ENCODE measurements around the gene DSTYK.

The DSTYK gene

DNA sequence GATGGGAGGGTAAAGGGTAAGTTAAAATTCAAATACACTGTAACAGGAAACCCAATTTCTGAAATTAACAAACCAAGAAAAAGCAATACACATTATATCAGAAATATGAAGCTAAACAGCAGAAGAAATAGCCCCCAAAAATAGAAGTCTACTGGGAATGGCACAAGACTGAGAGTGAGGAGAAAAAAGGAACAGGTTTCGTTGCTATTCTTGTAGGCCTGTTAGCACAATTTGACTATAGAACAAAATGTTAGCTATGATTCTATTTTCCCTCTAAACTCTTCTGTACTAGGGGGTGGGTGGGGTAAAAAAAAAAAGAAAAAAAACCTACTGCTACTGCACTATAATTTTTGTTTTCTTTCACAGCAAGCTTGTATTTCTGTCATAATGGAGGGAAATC, 102.2 kb downstream of the DSTYK start:
- H3K4me2 ChIP-seq (ENCODE audit: low read depth, low read length): no peak overlapping the region
- H3K27me3 ChIP-seq (replicated peaks; ENCODE audit: insufficient read depth, low read length): no peaks in the 10 kb centered on the region
- no peaks in the 10 kb centered on the region for H4K20me1 ChIP-seq (ENCODE audit: insufficient read depth, low read length)
- TF ChIP-seq EZH2 (optimal IDR thresholded peaks at IDR 0.05; ENCODE audit: low read depth, low read length): no peak
- TF ChIP-seq EZH2phosphoT487 (IDR thresholded peaks at IDR 0.05; ENCODE audit: low read length): no peak
- TF ChIP-seq, protein P1, sequence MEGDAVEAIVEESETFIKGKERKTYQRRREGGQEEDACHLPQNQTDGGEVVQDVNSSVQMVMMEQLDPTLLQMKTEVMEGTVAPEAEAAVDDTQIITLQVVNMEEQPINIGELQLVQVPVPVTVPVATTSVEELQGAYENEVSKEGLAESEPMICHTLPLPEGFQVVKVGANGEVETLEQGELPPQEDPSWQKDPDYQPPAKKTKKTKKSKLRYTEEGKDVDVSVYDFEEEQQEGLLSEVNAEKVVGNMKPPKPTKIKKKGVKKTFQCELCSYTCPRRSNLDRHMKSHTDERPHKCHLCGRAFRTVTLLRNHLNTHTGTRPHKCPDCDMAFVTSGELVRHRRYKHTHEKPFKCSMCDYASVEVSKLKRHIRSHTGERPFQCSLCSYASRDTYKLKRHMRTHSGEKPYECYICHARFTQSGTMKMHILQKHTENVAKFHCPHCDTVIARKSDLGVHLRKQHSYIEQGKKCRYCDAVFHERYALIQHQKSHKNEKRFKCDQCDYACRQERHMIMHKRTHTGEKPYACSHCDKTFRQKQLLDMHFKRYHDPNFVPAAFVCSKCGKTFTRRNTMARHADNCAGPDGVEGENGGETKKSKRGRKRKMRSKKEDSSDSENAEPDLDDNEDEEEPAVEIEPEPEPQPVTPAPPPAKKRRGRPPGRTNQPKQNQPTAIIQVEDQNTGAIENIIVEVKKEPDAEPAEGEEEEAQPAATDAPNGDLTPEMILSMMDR (IDR thresholded peaks at IDR 0.05; ENCODE audit: low read length): no peak
- no peak overlapping the region for H3K27ac ChIP-seq (ENCODE audit: low read length)
- H3K79me2 ChIP-seq (ENCODE audit: low read length): peaks cover 11% of the 10 kb centered on the region
- H3K4me1 ChIP-seq (ENCODE audit: low read length): no peaks in the 10 kb centered on the region
- peaks cover 8% of the 10 kb centered on the region; the same call in 1 of the 2 replicates for H3K36me3 ChIP-seq (replicated peaks; ENCODE audit: insufficient read depth, low read length)
- no peaks in the 10 kb centered on the region for H3K9me2 ChIP-seq (replicated peaks; ENCODE audit: insufficient read depth, low read length)
- DNase-seq: no peak
- H3K4me3 ChIP-seq (ENCODE audit: low read length): no peak overlapping the region
- no peak overlapping the region for H3K9ac ChIP-seq (ENCODE audit: low read length)
- H3F3A ChIP-seq (ENCODE audit: insufficient read depth, low read length): no peaks in the 10 kb centered on the region
- H3K9me3 ChIP-seq (replicated peaks; ENCODE audit: insufficient read depth, low read length): no peaks in the 10 kb centered on the region
- no peak overlapping the region for H2AFZ ChIP-seq (ENCODE audit: low read length)

DNA sequence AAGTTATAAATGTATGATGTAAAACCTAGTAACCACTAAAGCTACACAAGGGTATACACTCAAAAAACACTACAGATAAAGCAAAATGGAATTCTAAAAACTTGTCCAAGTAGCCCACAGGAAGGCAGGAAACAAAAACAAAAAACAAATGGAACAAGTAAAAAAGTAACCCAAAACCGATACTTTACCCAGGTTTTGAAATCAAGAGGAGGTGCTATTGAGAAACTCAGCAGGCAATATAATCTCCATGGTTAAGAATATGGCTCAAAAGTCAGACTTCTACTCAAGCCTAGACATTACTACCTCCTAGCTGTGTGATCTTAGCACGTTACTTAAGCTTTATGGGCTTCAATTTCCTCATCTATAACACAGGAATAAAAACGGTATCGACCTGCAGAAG, 103.0 kb downstream of the DSTYK start:
- Histone ChIP-seq H3K4me3 (ENCODE audit: low read length) (no peak overlapping the region), H2AFZ (ENCODE audit: low read length) (no peak overlapping the region), H3K27me3 (replicated peaks; ENCODE audit: insufficient read depth, low read length) (no peaks in the 10 kb centered on the region), H3K36me3 (replicated peaks; ENCODE audit: insufficient read depth, low read length) (peaks cover 10% of the 10 kb centered on the region; the same call in 1 of the 2 replicates), H3K79me2 (ENCODE audit: low read length) (peaks cover 5% of the 10 kb centered on the region), H4K20me1 (ENCODE audit: insufficient read depth, low read length) (no peaks in the 10 kb centered on the region), H3K9me3 (replicated peaks; ENCODE audit: insufficient read depth, low read length) (no peaks in the 10 kb centered on the region), H3K4me1 (ENCODE audit: low read length) (no peaks in the 10 kb centered on the region), H3K9me2 (replicated peaks; ENCODE audit: insufficient read depth, low read length) (no peaks in the 10 kb centered on the region), H3F3A (ENCODE audit: insufficient read depth, low read length) (no peaks in the 10 kb centered on the region), H3K4me2 (ENCODE audit: low read depth, low read length) (no peak overlapping the region), H3K27ac (ENCODE audit: low read length) (no peak overlapping the region), H3K9ac (ENCODE audit: low read length) (no peak overlapping the region)
- DNase-seq: no peak
- TF ChIP-seq EZH2phosphoT487 (IDR thresholded peaks at IDR 0.05; ENCODE audit: low read length) (no peak), EZH2 (optimal IDR thresholded peaks at IDR 0.05; ENCODE audit: low read depth, low read length) (no peak)
- TF ChIP-seq, protein P1 (IDR thresholded peaks at IDR 0.05; ENCODE audit: low read length): no peak

DNA sequence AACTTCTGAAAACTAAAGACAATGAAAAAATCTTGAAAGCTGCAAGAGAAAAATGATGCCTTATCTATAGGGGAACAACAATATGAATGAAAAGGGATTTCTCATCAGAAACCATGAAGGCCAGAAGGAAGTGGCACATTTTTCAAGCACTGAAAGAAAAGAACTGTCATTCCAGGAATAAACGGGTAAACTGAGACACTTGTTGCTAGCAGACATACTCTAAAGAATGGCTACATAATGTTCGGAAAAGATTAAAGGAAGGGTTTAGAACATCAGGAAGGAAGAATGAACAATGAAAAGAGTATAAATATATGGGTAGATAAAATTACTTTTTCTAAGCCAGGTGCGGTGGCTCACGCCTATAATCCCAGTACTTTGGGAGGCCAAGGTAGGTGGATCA, 104.2 kb downstream of the DSTYK start:
- Histone ChIP-seq H3K9ac (ENCODE audit: low read length) (no peak overlapping the region), H2AFZ (ENCODE audit: low read length) (no peak overlapping the region), H3K4me1 (ENCODE audit: low read length) (no peaks in the 10 kb centered on the region), H3K4me3 (ENCODE audit: low read length) (no peak overlapping the region), H3K9me3 (replicated peaks; ENCODE audit: insufficient read depth, low read length) (no peaks in the 10 kb centered on the region), H3K27ac (ENCODE audit: low read length) (no peak overlapping the region), H3F3A (ENCODE audit: insufficient read depth, low read length) (no peaks in the 10 kb centered on the region), H3K36me3 (replicated peaks; ENCODE audit: insufficient read depth, low read length) (0 out of 2 replicates have a peak, but pooled peaks cover 15% of the 10 kb centered on the region), H3K27me3 (replicated peaks; ENCODE audit: insufficient read depth, low read length) (no peaks in the 10 kb centered on the region), H3K4me2 (ENCODE audit: low read depth, low read length) (no peak overlapping the region), H4K20me1 (ENCODE audit: insufficient read depth, low read length) (no peaks in the 10 kb centered on the region), H3K79me2 (ENCODE audit: low read length) (peaks cover 5% of the 10 kb centered on the region), H3K9me2 (replicated peaks; ENCODE audit: insufficient read depth, low read length) (no peaks in the 10 kb centered on the region)
- TF ChIP-seq EZH2phosphoT487 (IDR thresholded peaks at IDR 0.05; ENCODE audit: low read length): no peak
- TF ChIP-seq, protein P1 (IDR thresholded peaks at IDR 0.05; ENCODE audit: low read length): no peak
- TF ChIP-seq EZH2 (optimal IDR thresholded peaks at IDR 0.05; ENCODE audit: low read depth, low read length): no peak
- no peak for DNase-seq

All from MM.1S (cell line).